GM18526 (cell line): ENCODE measurements around the gene NTHL1.

ENCODE experiments used
- POLR2A ChIP-seq: IDR thresholded peaks from 3 replicates; pipeline ENCODE4 v1.6.1; 2011; ENCODE audit not compliant: insufficient read length; ENCODE audit errors: extremely low read depth

Gene NTHL1

DNA sequence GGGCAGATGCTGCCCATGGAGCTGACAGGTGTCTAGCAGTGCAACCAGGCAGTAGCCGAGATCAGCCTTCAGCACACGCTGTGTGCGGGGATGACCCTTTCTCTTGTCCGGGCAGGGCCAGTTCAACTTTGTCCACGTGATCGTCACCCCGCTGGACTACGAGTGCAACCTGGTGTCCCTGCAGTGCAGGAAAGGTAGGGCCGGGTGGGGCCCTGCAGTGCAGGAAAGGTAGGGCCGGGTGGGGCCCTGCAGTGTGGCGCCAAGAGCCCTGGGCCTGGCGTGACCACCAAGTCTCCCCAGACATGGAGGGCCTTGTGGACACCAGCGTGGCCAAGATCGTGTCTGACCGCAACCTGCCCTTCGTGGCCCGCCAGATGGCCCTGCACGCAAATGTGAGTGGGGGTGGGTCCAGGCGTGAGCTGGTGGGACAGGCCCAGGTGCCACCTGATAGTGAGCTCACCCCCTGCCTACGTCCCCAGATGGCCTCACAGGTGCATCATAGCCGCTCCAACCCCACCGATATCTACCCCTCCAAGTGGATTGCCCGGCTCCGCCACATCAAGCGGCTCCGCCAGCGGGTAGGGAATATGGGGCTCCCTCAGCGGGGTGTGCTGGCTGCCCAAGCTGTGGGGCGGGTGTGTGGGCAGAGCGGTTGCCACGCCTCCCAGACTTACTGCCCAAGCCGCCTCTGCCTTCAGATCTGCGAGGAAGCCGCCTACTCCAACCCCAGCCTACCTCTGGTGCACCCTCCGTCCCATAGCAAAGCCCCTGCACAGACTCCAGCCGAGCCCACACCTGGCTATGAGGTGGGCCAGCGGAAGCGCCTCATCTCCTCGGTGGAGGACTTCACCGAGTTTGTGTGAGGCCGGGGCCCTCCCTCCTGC, 40.4 kb upstream of the NTHL1 start:
- TF ChIP-seq POLR2A = no peak

DNA sequence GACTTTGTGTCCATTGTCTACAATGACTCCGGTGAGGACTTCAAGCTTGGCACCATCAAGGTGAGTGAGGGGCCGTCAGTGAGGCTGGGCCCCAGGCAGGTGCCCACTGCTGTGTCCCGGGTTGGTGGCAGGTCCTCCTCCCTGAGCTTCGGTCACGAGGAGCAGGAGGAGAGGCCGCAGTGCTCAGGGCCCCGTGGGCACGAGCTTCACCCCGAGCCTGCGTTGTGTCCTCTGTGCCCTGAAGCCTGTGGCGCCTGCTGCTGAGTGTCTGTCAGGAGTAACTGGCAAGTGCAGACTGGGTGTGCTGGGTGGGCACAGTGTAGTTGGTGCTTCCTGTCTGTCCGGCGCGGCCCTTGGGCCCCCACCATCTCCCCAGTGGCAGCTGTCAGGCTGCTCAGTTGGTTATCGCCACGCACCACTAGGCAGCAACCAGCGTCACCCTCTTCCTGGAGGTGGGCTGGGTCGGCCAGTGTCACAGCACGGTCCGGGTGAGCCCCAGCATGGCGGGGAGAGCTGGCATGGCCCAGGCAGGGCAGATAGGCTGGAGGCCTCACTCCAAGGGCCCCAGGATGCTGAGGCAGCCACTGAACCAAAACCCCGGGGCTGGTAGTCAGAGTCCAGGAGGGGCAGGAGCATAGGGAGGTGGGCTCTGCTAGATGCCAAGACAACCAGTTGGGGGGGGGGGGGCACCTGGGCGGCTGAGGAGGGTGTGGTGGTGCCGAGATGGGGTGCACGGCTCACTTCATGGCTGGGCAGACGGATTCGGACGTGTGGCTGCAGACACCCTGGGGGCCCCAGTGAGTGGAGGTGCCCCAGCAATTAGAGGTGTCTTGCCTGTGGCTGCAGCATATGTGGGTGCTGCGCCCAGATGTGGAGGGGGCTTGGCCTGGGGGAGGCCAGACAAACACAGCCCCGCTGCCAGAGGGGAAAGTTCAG, 39.4 kb upstream of the NTHL1 start:
- TF ChIP-seq POLR2A = no peak

DNA sequence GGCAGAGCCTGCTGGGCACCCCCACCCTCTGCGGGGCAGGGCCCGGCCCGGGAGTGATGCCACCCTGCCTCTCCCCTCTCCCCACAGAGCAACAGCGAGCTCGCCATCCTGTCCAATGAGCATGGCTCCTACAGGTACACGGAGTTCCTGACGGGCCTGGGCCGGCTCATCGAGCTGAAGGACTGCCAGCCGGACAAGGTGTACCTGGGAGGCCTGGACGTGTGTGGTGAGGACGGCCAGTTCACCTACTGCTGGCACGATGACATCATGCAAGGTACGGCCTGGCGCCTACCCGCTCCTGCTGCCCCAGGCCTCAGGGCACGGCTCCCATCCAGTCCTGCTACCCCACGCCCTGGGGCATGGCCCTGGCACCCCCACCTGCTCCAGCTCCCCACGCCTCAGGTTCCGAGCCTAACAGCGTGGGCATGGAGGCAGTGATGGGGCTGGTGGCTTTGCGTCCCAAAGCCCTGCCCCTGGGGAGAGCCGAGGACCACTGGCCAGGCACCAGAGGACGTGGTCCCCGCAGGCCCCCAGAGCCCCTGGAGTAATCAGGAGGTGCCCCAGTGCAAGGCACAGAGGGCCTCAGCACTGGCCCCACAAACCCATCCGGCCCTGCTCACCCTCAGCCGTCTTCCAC, 38.6 kb upstream of the NTHL1 start:
- no peak for TF ChIP-seq POLR2A

DNA sequence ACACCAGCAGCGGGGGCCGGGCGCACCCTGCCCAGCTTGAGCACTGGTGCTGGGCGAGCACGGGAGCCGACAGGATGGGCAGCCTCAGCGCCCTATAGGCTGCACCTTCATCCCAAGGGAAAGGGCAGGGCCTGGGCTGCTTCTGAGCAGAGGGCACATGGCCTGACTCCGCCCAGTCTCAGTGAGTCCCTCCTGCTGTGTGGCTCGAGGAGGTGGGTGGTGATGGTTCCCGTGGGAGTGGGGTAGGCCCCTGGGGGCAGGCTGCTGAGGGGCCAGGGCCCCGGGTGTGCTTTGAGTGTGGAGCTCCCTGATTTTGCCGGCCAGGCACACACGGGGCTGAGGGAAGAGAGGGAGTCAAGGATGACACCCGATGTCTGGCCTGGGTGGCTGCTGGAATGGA, 38.0 kb upstream of the NTHL1 start:
- TF ChIP-seq POLR2A = no peak

DNA sequence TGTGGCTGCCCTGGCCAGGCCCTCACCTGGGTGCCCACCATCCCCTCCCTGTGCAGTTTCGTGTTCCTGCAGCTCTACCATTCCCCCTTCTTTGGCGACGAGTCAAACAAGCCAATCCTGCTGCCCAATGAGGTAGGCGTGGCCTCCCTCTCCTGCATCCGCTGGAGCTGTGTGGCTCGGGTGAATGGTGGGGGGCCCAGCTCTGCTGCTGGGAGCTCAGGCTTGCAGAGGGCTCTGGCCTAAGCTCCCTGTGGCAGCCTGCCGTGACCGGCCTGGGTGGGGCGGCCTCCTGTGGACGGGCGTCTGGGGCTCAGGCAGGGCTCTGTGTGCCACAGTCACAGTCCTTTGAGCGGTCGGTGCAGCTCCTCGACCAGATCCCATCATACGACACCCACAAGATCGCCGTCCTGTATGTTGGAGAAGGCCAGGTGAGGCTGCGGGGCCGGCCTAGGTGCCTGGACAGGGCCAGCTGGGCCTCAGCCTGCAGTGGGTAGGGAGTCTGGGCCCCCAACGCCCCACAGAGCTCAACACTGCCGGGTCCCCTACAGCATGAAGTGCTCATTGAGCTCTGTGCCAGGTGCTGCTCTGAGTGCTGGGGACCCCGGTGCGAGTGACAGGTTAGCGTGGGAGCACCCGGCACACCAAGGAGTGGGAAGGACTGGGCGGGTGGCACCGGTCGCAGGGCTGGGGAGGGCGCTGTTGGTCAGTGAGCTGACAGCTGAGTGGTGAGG, 37.4 kb upstream of the NTHL1 start:
- no peak for TF ChIP-seq POLR2A

DNA sequence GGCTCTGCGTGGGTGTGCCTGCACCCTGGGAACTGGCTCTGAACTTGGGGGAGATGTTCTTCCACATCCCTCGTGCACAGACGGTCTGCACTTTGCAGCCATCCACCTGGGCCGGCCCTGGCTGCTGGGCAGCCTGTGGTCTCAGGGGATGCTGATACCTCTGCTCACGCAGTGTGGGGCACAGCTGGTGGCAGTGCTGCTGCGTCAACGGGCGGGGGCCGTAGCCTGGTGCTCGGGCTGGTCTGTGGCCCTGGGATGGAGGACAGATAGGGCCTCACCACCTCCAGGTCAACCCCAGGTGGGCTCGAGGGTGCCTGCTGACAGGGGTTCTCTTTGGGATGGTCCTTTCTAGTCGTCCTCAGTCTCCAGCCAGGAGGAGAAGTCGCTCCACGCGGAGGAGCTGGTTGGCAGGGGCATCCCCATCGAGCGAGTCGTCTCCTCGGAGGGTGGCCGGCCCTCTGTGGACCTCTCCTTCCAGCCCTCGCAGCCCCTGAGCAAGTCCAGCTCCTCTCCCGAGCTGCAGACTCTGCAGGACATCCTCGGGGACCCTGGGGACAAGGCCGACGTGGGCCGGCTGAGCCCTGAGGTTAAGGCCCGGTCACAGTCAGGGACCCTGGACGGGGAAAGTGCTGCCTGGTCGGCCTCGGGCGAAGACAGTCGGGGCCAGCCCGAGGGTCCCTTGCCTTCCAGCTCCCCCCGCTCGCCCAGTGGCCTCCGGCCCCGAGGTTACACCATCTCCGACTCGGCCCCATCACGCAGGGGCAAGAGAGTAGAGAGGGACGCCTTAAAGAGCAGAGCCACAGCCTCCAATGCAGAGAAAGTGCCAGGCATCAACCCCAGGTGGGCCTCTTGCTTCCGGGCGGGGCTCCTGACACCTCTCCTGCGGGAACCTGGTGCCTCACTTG, 36.5 kb upstream of the NTHL1 start:
- TF ChIP-seq POLR2A = no peak

DNA sequence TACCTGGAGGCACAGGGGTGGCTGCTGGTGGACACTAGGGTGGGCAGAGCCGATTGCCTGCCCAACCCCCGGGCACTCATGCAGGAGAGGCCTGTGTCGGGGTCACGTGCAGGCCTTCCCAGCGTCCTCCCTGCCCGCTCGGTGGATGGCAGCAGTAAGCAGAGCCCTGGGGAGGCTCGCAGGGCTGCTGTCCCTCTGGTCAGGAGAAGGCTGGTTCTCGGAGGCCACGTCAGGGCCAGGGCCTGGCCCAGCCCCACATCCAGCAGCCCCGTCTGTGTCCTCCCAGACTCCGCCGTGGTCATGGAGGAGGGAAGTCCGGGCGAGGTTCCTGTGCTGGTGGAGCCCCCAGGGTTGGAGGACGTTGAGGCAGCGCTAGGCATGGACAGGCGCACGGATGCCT, 35.8 kb upstream of the NTHL1 start:
- no peak for TF ChIP-seq POLR2A

DNA sequence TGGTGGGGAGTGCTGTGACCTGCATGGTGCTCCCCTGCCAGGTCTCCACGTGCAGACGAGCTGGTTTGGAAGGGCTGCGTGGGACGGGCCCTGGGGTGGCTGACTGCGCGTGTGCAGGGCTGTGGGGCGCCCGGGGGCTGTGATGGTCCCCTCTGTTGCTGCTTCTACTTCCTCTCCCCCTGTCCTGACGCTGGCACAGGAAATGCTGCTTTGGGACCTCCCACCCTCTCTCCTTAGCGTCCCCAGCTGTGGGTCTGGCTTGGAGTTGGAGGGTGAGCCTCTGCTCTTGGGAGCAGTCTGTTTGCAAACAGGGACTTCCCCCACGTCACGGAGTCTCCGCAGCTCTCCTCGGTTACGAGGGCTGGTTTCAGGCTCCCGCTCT, 35.3 kb upstream of the NTHL1 start:
- no peak for TF ChIP-seq POLR2A

DNA sequence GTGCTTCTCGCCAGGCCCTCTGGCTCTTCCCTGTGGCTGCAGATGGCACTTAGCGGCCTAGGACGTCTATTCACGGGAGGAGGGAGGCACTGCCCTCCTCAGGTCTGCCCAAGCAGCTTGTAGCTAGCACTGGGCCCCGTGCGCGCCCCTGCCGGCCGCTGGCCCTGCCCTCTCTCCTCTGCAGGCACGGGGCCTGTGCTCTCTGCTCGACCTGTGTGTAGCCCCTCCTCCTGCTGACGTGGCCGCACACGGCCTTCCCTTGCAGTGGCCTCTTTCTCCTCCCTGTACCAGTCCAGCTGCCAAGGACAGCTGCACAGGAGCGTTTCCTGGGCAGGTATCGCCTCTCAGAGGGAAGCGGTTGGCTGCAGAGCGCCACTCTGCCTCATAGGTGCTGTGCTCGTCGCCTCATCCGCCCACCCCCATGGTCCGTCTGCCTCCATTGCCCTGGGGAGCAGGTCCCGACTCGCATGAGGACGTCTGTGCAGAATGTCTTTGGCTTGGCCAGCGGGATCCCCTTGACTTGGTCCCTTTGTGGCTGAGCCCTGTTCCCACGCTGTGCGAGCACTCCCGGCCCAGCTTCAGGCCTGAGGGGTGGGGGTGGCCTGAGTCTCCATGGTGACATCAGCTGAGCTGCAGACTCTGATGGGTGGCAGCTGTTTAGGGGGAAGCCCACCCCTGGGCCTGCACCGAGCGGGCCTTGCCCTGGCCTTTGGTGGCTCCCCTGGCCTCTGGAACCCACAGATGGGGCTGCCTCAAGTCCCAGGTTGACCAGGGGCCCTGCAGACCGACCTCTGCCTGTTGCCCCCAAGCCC, 34.7 kb upstream of the NTHL1 start:
- TF ChIP-seq POLR2A = no peak

DNA sequence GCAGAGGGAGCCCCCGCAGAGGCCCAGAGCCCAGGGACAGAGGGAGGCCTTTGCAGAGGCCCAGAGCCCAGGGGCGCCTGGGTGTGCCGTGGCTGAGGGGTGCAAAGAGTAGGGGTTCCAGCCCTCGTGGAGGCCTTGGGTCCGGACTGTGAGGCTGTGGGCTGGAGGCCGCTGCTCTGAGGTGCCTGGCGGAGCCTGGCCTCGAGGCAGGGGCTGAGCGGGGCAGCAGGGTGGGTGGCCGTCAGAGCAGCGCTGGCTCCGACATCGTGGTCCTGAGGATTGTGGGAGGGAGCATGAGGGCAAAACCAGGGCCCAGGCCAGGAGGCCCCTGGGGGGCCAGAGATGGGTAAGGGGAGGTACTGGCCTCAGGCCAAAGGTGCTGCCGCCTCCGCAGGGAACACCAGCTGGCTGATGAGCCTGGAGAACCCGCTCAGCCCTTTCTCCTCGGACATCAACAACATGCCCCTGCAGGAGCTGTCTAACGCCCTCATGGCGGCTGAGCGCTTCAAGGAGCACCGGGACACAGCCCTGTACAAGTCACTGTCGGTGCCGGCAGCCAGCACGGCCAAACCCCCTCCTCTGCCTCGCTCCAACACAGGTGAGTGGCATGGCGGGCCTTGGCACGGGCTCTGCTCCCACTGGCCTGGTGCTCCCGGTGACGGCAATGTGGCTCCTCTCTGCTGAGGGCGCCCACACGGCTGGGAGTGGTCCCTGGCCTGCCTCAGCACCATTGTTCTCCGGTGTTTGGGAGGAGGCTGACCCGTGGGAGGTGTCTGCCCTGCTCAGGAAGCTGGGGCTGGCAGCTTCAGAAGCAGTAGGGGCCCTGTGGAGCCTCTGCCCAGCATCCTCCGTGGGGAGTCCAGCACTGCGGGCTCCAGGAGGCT, 33.8 kb upstream of the NTHL1 start:
- no peak for TF ChIP-seq POLR2A

DNA sequence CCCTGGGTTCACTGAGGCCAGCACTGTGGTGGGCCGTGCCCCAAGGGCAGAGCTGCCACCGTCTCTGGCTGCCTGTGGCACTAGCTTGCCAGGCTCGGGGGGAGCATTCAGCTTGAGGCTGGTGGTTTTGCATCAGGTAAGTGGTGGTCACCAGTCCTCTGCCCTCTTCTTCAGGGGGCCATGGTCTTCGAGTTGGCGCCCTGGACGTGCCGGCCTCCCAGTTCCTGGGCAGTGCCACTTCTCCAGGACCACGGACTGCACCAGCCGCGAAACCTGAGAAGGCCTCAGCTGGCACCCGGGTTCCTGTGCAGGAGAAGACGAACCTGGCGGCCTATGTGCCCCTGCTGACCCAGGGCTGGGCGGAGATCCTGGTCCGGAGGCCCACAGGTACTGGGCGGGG, 32.4 kb upstream of the NTHL1 start:
- TF ChIP-seq POLR2A = no peak

DNA sequence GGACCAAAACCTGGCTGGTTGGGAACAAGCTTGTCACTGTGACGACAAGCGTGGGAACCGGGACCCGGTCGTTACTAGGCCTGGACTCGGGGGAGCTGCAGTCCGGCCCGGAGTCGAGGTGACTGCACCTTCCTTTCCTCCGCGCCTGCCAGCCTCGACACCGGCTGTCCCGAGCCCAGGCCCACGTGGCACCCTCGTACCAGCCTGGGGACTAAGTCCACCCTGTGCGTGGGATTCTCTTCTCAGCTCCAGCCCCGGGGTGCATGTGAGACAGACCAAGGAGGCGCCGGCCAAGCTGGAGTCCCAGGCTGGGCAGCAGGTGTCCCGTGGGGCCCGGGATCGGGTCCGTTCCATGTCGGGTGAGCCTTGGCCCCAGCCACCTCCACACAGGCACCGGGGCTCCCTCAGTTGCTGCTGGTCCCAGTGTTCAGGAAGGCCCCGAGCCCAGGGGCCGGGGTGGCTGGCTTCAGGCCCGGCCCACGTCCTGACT, 31.7 kb upstream of the NTHL1 start:
- no peak for TF ChIP-seq POLR2A
